Muscle of back (tissue), 11 donors: ENCODE results near the gene NEUROG1. TPM values are rescaled to one million over a fixed set of nuclear protein-coding genes. Genes with fewer than 3 reads are reported as not detected.
A peak's percentile ranks its signal among the peaks of the same experiment; 100 is the strongest.

Experiments
- DNase-seq, 3 donors: peaks; one replicate each; pipeline versions ENCODE4 v3.0.0 to v3.0.0-alpha.2; 2013
- polyA plus RNA-seq, 10 donors: library from polyadenylated mRNA; unstranded; fragments of 120-200 nt; gene quantifications; one replicate each; pipeline ENCODE4 v1.2.1, GENCODE V29; 2013; ENCODE audit not compliant: insufficient read length in 10 of 10

NEUROG1 gene
- polyA plus RNA-seq, 10 donors = not detected

GRCh38 chr5:135494196-135494595 is 41.6 kb downstream of the NEUROG1 start:
- no peak for DNase-seq

- peak in 2 of 3 donors; percentile 21 to 23 for DNase-seq
Measured at GRCh38 chr5:135493406-135494180, 42.2 kb downstream of the NEUROG1 start.

GRCh38 chr5:135492319-135492626 is 43.5 kb downstream of the NEUROG1 start:
- DNase-seq = no peak

- no peak for DNase-seq
Measured at GRCh38 chr5:135491552-135492318, 44.0 kb downstream of the NEUROG1 start.

GRCh38 chr5:135491038-135491551 is 44.7 kb downstream of the NEUROG1 start:
- DNase-seq = no peak

- DNase-seq = peak in 1 of 3 donors; percentile 38
Measured at GRCh38 chr5:135490245-135491037, 45.3 kb downstream of the NEUROG1 start.

- peak in 1 of 3 donors; percentile 48 for DNase-seq
Measured at GRCh38 chr5:135489466-135490244, 46.1 kb downstream of the NEUROG1 start.

- DNase-seq = peak in 2 of 3 donors; percentile 33 to 51
Measured at GRCh38 chr5:135488727-135489465, 46.9 kb downstream of the NEUROG1 start.

GRCh38 chr5:135487839-135488514 is 47.8 kb downstream of the NEUROG1 start:
- DNase-seq = no peak

- DNase-seq = no peak
Measured at GRCh38 chr5:135487037-135487395, 48.7 kb downstream of the NEUROG1 start.

- DNase-seq = no peak
Measured at GRCh38 chr5:135486131-135487036, 49.4 kb downstream of the NEUROG1 start.

- DNase-seq = no peak
Measured at GRCh38 chr5:135484674-135485086, 51.1 kb downstream of the NEUROG1 start.

Other genes with a start within 250 kb of the NEUROG1 start
- gene MACROH2A1, start 136.7 kb downstream of the NEUROG1 start, polyA plus RNA-seq = 100 to 1,000 TPM in 6 of 10 donors, 10 to 100 TPM in 4; 82.9 to 117 (median 101) TPM
- under 1 TPM in 4 of 10 donors, not detected in 6; 0.08 to 0.23 (median 0.13) TPM for gene DCANP1, start 88.6 kb downstream of the NEUROG1 start, polyA plus RNA-seq
- gene TIFAB, start 83.6 kb downstream of the NEUROG1 start, polyA plus RNA-seq = under 1 TPM; 0.05 to 0.33 (median 0.17) TPM
- gene CXCL14, start 43.0 kb upstream of the NEUROG1 start, polyA plus RNA-seq = 100 to 1,000 TPM in 2 of 10 donors, 10 to 100 TPM in 8; 21.1 to 310 (median 36.2) TPM